ENCODE data around the gene CRKL. TPM values are rescaled to one million over a fixed set of nuclear protein-coding genes. Genes with fewer than 3 reads are reported as not detected.

CRKL gene
- total and polyA plus RNA-seq, 3 donors from 2014 or later = 31.9 to 60.2 (median 47.5) TPM

DNA sequence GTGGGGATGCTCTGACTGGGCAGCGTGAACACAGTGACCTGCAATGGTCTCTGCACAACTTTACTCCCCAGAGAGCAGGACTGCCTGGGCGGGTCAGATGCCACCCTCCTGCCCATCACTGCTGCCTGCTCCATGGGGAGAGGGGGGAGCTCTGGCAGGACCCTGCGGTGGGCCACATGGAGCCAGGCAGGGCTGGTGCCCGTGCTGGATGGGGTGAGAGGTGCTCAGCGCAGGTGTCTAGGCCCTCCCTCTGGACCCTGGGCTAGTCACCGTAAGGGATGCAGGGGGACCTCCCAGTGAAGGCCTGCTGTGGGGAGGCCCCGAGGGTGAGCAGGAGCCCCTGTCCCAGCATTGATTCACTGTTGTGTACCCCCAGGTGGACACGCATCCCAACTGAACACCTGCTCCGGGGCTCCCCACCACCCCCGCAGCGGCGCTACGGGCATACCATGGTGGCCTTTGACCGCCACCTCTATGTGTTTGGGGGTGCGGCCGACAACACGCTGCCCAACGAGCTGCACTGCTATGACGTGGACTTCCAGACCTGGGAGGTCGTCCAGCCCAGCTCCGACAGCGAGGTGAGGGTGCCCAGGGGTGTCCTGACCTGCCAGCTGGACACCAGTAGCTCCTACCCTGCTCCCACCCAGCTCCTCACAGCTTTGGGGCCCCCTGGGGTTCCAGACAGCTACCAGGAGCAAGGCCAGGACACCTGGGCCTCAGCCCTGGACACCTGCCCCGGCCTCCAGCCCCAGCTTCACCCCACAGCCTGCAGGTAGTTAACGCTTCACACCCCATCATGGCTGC lies 74.2 kb downstream of the CRKL start:
- 70 to 90% methylated on average over 2 to 24 of the region's 24 CpGs for WGBS, 2 donors
- H3K9me3 ChIP-seq = no peaks in the 10 kb centered on the region
- no peak overlapping the region for H3K4me3 ChIP-seq
- no peaks in the 10 kb centered on the region for H3K27me3 ChIP-seq
- TF ChIP-seq POLR2A (IDR thresholded peaks at IDR 0.05) (no peak), CTCF (IDR thresholded peaks at IDR 0.05) (no peak)
- H3K36me3 ChIP-seq (ENCODE audit: low read depth, missing control alignments) = no peaks in the 10 kb centered on the region
- no peak for DNase-seq
- peaks cover 22% of the 10 kb centered on the region for H3K4me1 ChIP-seq
- H3K27ac ChIP-seq = peak overlapping the region in 1 of 2 donors; percentile 63
- intact Hi-C loops (cut with DNase I; ENCODE audit: low total_unique reads) = no loop called here

DNA sequence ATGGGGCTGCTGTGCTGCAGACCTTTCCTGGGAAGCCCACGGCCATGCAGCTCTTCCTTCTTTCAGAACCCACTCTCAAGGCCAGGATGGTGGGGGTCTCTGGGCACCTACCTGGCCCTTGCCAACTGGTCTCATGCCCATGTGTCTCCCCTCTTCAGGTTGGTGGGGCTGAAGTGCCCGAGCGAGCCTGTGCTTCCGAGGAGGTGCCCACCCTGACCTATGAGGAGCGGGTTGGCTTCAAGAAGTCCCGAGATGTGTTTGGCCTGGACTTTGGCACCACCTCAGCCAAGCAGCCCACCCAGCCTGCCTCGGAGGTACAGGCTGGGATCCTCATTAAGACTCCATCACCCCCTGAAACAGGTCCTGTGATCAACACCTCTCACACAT lies 74.8 kb downstream of the CRKL start:
- Histone ChIP-seq H3K27me3 (no peaks in the 10 kb centered on the region), H3K27ac (no peak overlapping the region), H3K36me3 (ENCODE audit: low read depth, missing control alignments) (no peaks in the 10 kb centered on the region), H3K4me3 (no peak overlapping the region), H3K4me1 (peaks cover 22% of the 10 kb centered on the region), H3K9me3 (no peaks in the 10 kb centered on the region)
- no peak for DNase-seq
- no peak for TF ChIP-seq POLR2A (IDR thresholded peaks at IDR 0.05)
- 87% methylated on average over 7 of the region's 7 CpGs; no CpG with 5 or more reads in 1 of the 2 donors for WGBS, 2 donors
- intact Hi-C loops (cut with DNase I; ENCODE audit: low total_unique reads) = no loop called here

GRCh38 chr22:20992456-20993303 lies 75.5 kb downstream of the CRKL start:
- Histone ChIP-seq H3K36me3 (ENCODE audit: low read depth, missing control alignments) (no peaks in the 10 kb centered on the region), H3K27ac (no peak overlapping the region), H3K4me3 (no peak overlapping the region), H3K4me1 (peaks cover 22% of the 10 kb centered on the region), H3K27me3 (no peaks in the 10 kb centered on the region), H3K9me3 (no peaks in the 10 kb centered on the region)
- intact Hi-C loops (cut with DNase I; ENCODE audit: low total_unique reads) = no loop called here
- TF ChIP-seq POLR2A (IDR thresholded peaks at IDR 0.05) (no peak), CTCF (IDR thresholded peaks at IDR 0.05) (no peak)
- no peak for DNase-seq
- WGBS, 2 donors = 88% methylated on average over 16 to 21 of the region's 21 CpGs

DNA sequence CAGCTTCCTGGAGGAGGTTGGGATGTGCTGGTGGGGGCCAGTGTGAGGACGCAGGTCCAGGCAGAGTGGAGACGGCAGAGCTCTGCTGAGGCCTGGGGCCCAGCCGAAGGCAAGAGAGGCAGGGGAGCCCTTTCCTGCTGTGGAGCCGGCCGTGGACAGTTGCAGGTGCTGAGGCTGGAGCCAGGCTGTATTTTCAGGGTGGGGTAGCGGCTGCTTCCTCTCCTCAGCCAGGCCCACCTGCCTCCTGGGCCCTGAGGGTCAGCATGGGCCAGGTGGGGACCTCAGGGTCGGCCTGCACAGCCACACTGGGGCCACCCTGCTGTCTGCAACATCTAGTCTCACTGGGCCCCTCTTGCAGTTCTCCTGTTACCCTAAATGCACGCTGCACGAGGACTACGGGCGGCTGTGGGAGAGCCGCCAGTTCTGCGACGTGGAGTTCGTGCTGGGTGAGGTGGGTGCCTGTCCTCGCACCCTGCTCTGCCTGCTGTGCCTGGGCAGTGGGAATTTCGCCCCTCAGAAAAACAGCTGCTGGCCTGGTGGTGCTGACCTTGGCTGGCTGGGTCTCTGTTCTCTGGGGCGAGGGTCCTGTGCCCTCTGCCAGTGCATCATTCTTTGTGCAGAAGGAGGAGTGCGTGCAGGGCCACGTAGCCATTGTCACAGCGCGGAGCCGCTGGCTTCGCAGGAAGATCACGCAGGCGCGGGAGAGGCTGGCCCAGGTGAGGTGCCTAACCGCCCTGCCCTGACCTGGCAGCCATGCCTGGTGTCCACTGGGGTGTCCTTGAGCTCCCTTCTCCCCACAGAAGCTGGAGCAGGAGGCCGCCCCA lies 76.3 kb downstream of the CRKL start:
- no peak for TF ChIP-seq POLR2A (IDR thresholded peaks at IDR 0.05)
- no peak for TF ChIP-seq CTCF (IDR thresholded peaks at IDR 0.05)
- intact Hi-C loops (cut with DNase I; ENCODE audit: low total_unique reads) = no loop called here
- Histone ChIP-seq H3K9me3 (no peaks in the 10 kb centered on the region), H3K4me3 (no peak overlapping the region), H3K36me3 (ENCODE audit: low read depth, missing control alignments) (no peaks in the 10 kb centered on the region), H3K27me3 (no peaks in the 10 kb centered on the region), H3K4me1 (peaks cover 22% of the 10 kb centered on the region), H3K27ac (no peak overlapping the region)
- DNase-seq = no peak
- 95 to 100% methylated on average over 2 to 28 of the region's 29 CpGs for WGBS, 2 donors

Measured in testis (tissue), 3 donors.